IMR-90 (cell line): ENCODE measurements around the gene ATOH8. TPM values are rescaled to one million over a fixed set of nuclear protein-coding genes. Genes with fewer than 3 reads are reported as not detected.

Experiments
- ATAC-seq: fragments of 200-7000 bp; cut with Tn5 transposase; 2 replicates; pipeline ENCODE4 v1.9.1; 2020; ENCODE audit warnings: low read depth, mild to moderate bottlenecking, moderate library complexity
- BruUV-seq: library from RNA; stranded (reverse); fragments of 400-500 nt; replicated peaks from 2 replicates; lab custom pipeline; 2021; lab: Mats Ljungman, UMichigan
- CTCF ChIA-PET: fragments of 300-600 bp; formaldehyde crosslinking; extraction: SDS; loops from one replicate; lab custom pipeline; 2021; ENCODE audit warnings: antibody characterized with exemption; lab: Yijun Ruan, JAX
- POLR2A ChIA-PET: fragments of 300-600 bp; sonication (Branson Sonifier 250); formaldehyde crosslinking; loops from one replicate; lab custom pipeline; 2022; ENCODE audit warnings: antibody characterized with exemption; ENCODE audit not compliant: unreplicated experiment; lab: Charles Lee
- DNase-seq: peaks from one replicate; pipeline ENCODE4 v3.0.0; 2013
- H2AFZ ChIP-seq: replicated peaks from 2 replicates; pipeline ENCODE3; 2013; ENCODE audit warnings: low read length, mild to moderate bottlenecking; ENCODE audit not compliant: poor library complexity
- H2AK5ac ChIP-seq: 2 replicates; pipeline ENCODE4 v1.6.1; 2013; ENCODE audit warnings: low read depth, low read length, inconsistent platforms
- H2AK9ac ChIP-seq: replicated peaks from 2 replicates; pipeline ENCODE3; 2013; ENCODE audit warnings: mild to moderate bottlenecking, low read depth, low read length, moderate library complexity; ENCODE audit not compliant: poor library complexity
- H2BK120ac ChIP-seq: 2 replicates; pipeline ENCODE4 v1.6.1; 2013; ENCODE audit warnings: low read depth, low read length, inconsistent platforms
- H2BK15ac ChIP-seq: 3 replicates; pipeline ENCODE4 v1.6.1; 2013; ENCODE audit warnings: low read depth, low read length, inconsistent platforms
- H2BK20ac ChIP-seq: 2 replicates; pipeline ENCODE4 v1.6.1; 2013; ENCODE audit warnings: low read depth, mild to moderate bottlenecking, inconsistent platforms, low read length, moderate library complexity
- H2BK5ac ChIP-seq: 2 replicates; pipeline ENCODE4 v1.6.1; 2013; ENCODE audit warnings: mild to moderate bottlenecking, low read depth, low read length, inconsistent platforms; ENCODE audit not compliant: poor library complexity, severe bottlenecking
- H3K14ac ChIP-seq: replicated peaks from 2 replicates; pipeline ENCODE4 v1.6.1; 2013; ENCODE audit warnings: low read depth, low read length, inconsistent platforms
- H3K18ac ChIP-seq: 2 replicates; pipeline ENCODE4 v1.6.1; 2013; ENCODE audit warnings: low read depth, low read length, control low read depth
- H3K23ac ChIP-seq: 2 replicates; pipeline ENCODE4 v1.6.1; 2013; ENCODE audit warnings: low read depth, low read length, inconsistent platforms
- H3K27ac ChIP-seq: 2 replicates; pipeline ENCODE4 v1.5.1; 2013; ENCODE audit warnings: mild to moderate bottlenecking, control low read depth, low read length; ENCODE audit not compliant: insufficient read depth
- H3K27me3 ChIP-seq: 2 replicates; pipeline ENCODE4 v1.6.1; 2013; ENCODE audit warnings: low read length; ENCODE audit not compliant: control insufficient read depth, insufficient read depth
- H3K36me3 ChIP-seq: 2 replicates; pipeline ENCODE4 v1.6.1; 2013; ENCODE audit warnings: low read length, mixed read lengths; ENCODE audit not compliant: control insufficient read depth, insufficient read depth
- H3K4ac ChIP-seq: 2 replicates; pipeline ENCODE4 v1.6.1; 2013; ENCODE audit warnings: low read depth, low read length, inconsistent platforms
- H3K4me1 ChIP-seq: 2 replicates; pipeline ENCODE4 v1.6.1; 2013; ENCODE audit warnings: low read length, mixed read lengths; ENCODE audit not compliant: control insufficient read depth, insufficient read depth
- H3K4me2 ChIP-seq: 2 replicates; pipeline ENCODE4 v1.6.1; 2013; ENCODE audit warnings: low read depth, mild to moderate bottlenecking, control low read depth, low read length, moderate library complexity
- H3K4me3 ChIP-seq: 2 replicates; pipeline ENCODE4 v1.5.1; 2013; ENCODE audit warnings: low read depth, mild to moderate bottlenecking, control low read depth, low read length, moderate library complexity; ENCODE audit not compliant: insufficient read depth
- H3K56ac ChIP-seq: 2 replicates; pipeline ENCODE4 v1.6.1; 2013; ENCODE audit warnings: low read length, inconsistent platforms; ENCODE audit not compliant: insufficient read depth; ENCODE audit errors: extremely low read depth
- H3K79me1 ChIP-seq, 2 experiments: 2 replicates each; pipeline ENCODE4 v1.6.1; 2013; ENCODE audit warnings: low read length in 2 of 2, inconsistent platforms in 1 of 2, low read depth in 1 of 2
- H3K9ac ChIP-seq: 2 replicates; pipeline ENCODE4 v1.6.1; 2013; ENCODE audit warnings: low read depth, low read length, control low read depth
- H3K9me1 ChIP-seq: 2 replicates; pipeline ENCODE4 v1.6.1; 2013; ENCODE audit warnings: low read length, inconsistent platforms; ENCODE audit not compliant: insufficient read depth
- H3K9me3 ChIP-seq: 2 replicates; pipeline ENCODE4 v1.6.1; 2013; ENCODE audit warnings: low read length; ENCODE audit not compliant: control insufficient read depth, insufficient read depth
- H4K20me1 ChIP-seq: 2 replicates; pipeline ENCODE4 v1.6.1; 2013; ENCODE audit warnings: low read length, inconsistent platforms; ENCODE audit not compliant: insufficient read depth
- H4K5ac ChIP-seq: 2 replicates; pipeline ENCODE4 v1.6.1; 2013; ENCODE audit warnings: mild to moderate bottlenecking, low read depth, low read length, control low read depth
- H4K8ac ChIP-seq, 2 experiments: 2 replicates each; pipeline ENCODE4 v1.6.1; 2013; ENCODE audit warnings: low read depth in 2 of 2, low read length in 2 of 2, control low read depth in 1 of 2, inconsistent platforms in 1 of 2
- H4K91ac ChIP-seq: 2 replicates; pipeline ENCODE4 v1.6.1; 2013; ENCODE audit warnings: low read depth, low read length, inconsistent platforms; ENCODE audit not compliant: insufficient read depth
- CEBPB ChIP-seq: IDR thresholded peaks from 2 replicates; pipeline ENCODE4 v1.6.1; 2012; ENCODE audit warnings: low read depth, low read length, improper control_type of control experiment
- POLR2A ChIP-seq: IDR thresholded peaks from 2 replicates; pipeline ENCODE4 v1.6.1; 2012; ENCODE audit warnings: mild to moderate bottlenecking, low read depth, low read length
- RFX5 ChIP-seq: IDR thresholded peaks from 2 replicates; pipeline ENCODE4 v1.8.0; 2012; ENCODE audit warnings: low read depth, mild to moderate bottlenecking, low read length, moderate library complexity
- SMC3 ChIP-seq: fragments of 150-350 bp; IDR thresholded peaks from 2 replicates; pipeline ENCODE4 v1.6.1; 2016; ENCODE audit warnings: low read depth, mild to moderate bottlenecking, antibody characterized with exemption, low read length, moderate library complexity
- WGBS, 2 experiments: methylation state at CpG; one replicate each; pipeline versions ENCODE4 v1.1.5 to v1.1.7; 2013; ENCODE audit warnings: missing lambda C conversion rate in 2 of 2; ENCODE audit not compliant: insufficient read length in 1 of 2; ENCODE audit errors: extremely low coverage in 2 of 2; 5-methylcytosine and 5-hydroxymethylcytosine counted together
- dilution Hi-C: fragments of 300-500 bp; cut with HindIII; formaldehyde crosslinking; loops from one replicate; pipeline ENCODE4 v1.14.3; 2018; ENCODE audit warnings: low sequenced_read_pairs; ENCODE audit not compliant: unreplicated experiment
- in situ Hi-C: fragments of 300-500 bp; cut with MboI; formaldehyde crosslinking; loops from 3 replicates; pipeline ENCODE4 v1.14.3; 2019; ENCODE audit warnings: low sequenced_read_pairs, inconsistent platforms, mixed read lengths
- intact Hi-C: fragments of 100-400 bp; cut with micrococcal nuclease; formaldehyde crosslinking; loops from 2 replicates; pipeline ENCODE4 v1.10.0; 2022
- polyA plus RNA-seq, 3 experiments: library from polyadenylated mRNA; depleted of rRNA; stranded (reverse); fragments of >200 nt; gene quantifications; 2 replicates each; pipeline ENCODE4 v1.2.3, GENCODE V29; 2012; ENCODE audit warnings: low replicate concordance in 1 of 3
- total RNA-seq: library from RNA; depleted of rRNA; stranded (reverse); fragments of >200 nt; gene quantifications from 2 replicates; pipeline ENCODE4 v1.2.3, GENCODE V29; 2012

ATOH8 gene
- total and polyA plus RNA-seq, 2 of the 4 experiments (the other 2 are of a cell fraction), result 7.9 to 9.0 TPM

- ATAC-seq, result no peak; the same call in 1 of the 2 replicates
- Histone ChIP-seq H2BK120ac (no peak overlapping the region), H4K5ac (0 out of 2 replicates have a peak overlapping the region, but pooled peaks have one; percentile 30), H3K4ac (peak overlapping the region; percentile 73; the same call in 1 of the 2 replicates), H4K20me1 (peaks cover 41% of the 10 kb centered on the region), H3K4me3 (no peak overlapping the region), H3K9ac (no peak overlapping the region), H3K27ac (no peak overlapping the region), H3K4me1 (peaks cover 22% of the 10 kb centered on the region), H3K9me1 (peaks cover 11% of the 10 kb centered on the region; the same call in 1 of the 2 replicates), H3K36me3 (peaks cover 41% of the 10 kb centered on the region), H3K18ac (0 out of 2 replicates have a peak overlapping the region, but pooled peaks have one; percentile 26), H4K8ac (peak overlapping the region in 1 of 2 experiments; percentile 47; a peak in 1 of 4 replicates), H2BK20ac (peak overlapping the region; percentile 14; the same call in 1 of the 2 replicates), H2AK5ac (peak overlapping the region; percentile 49), H3K56ac (no peak overlapping the region), H3K9me3 (no peaks in the 10 kb centered on the region), H4K91ac (peak overlapping the region; percentile 15), H2AFZ (peak overlapping the region; percentile 36), H3K4me2 (no peak overlapping the region), H3K23ac (no peak overlapping the region), H2BK15ac (peak overlapping the region; percentile 13; the same call in 1 of the 3 replicates), H2BK5ac (no peak overlapping the region), H3K27me3 (no peaks in the 10 kb centered on the region), H3K79me1 (peaks cover 19 to 82% of the 10 kb centered on the region in 2 experiments; a peak in 3 of 4 replicates), H2AK9ac (peak overlapping the region; percentile 74), H3K14ac (peak overlapping the region; percentile 46; the same call in 1 of the 2 replicates)
- intact Hi-C loops (no loop called here), dilution Hi-C loops (no loop called here), in situ Hi-C loops (no loop called here)
- no peak for DNase-seq
- ChIA-PET CTCF (interaction anchor here (0.8 to 4.6 kb wide), 2 partner anchors 11 to 33 kb away, joined by 3 to 20 read pairs; no protein-coding TSS in a partner anchor), POLR2A (no interaction called here)
- no peak for TF ChIP-seq SMC3
- TF ChIP-seq CEBPB, result no peak
- TF ChIP-seq POLR2A, result no peak
- no peak for TF ChIP-seq RFX5
- no CpG with 5 or more reads among the region's 3 CpGs for WGBS, 2 experiments
- no TSS peak for BruUV-seq
These were observed 7.7 kb downstream of the ATOH8 start for GRCh38 chr2:85761512-85761944.
